ENCODE results near the gene MUS81. TPM values are rescaled to one million over a fixed set of nuclear protein-coding genes. Genes with fewer than 3 reads are reported as not detected.

MUS81 gene
- total and polyA plus RNA-seq, 9 of the 15 experiments (the other 6 are each of a cell fraction or from before 2014, with no cell fraction given) = 13.4 to 118 (median 53.7) TPM

Other genes with a start within 250 kb of the MUS81 start
Only the 7 nearest of the 26 such genes appear.
- gene SNX32, start 26.5 kb upstream of the MUS81 start, total RNA-seq (2014; rRNA removed) = not detected in 2 replicates
- not detected in 2 replicates for gene SNX32, start 26.5 kb upstream of the MUS81 start, total RNA-seq (2014; rRNA removed; fragmentation: Illumina TruSeq; extraction: Trizol)
- not detected in 2 replicates for gene SNX32, start 26.5 kb upstream of the MUS81 start, total RNA-seq (2015; rRNA removed; fragmentation: Illumina TruSeq; extraction: Trizol)
- gene SNX32, start 26.5 kb upstream of the MUS81 start, total RNA-seq (2021) = not detected in 2 replicates
- not detected in 2 replicates for gene SNX32, start 26.5 kb upstream of the MUS81 start, polyA plus RNA-seq (2011; rRNA removed)
- gene SNX32, start 26.5 kb upstream of the MUS81 start, polyA plus RNA-seq (2014; fragmentation: Illumina TruSeq; extraction: Trizol) = not detected in 2 replicates
- under 1 TPM; 0.03 TPM for gene SNX32, start 26.5 kb upstream of the MUS81 start, polyA plus RNA-seq (2014; fragmentation: Nextera tagmentation; extraction: Ambion mirVana)
- not detected in 2 replicates for gene SNX32, start 26.5 kb upstream of the MUS81 start, polyA plus RNA-seq (2014; rRNA removed)
- gene CFL1, start 2.3 kb upstream of the MUS81 start, total RNA-seq (2014; rRNA removed) = 1,045 and 1,321 TPM in 2 replicates
- gene CFL1, start 2.3 kb upstream of the MUS81 start, total RNA-seq (2014; rRNA removed; fragmentation: Illumina TruSeq; extraction: Trizol) = 570 and 664 TPM in 2 replicates
- 851 and 860 TPM in 2 replicates for gene CFL1, start 2.3 kb upstream of the MUS81 start, total RNA-seq (2015; rRNA removed; fragmentation: Illumina TruSeq; extraction: Trizol)
- 891 and 919 TPM in 2 replicates for gene CFL1, start 2.3 kb upstream of the MUS81 start, total RNA-seq (2021)
- gene CFL1, start 2.3 kb upstream of the MUS81 start, polyA plus RNA-seq (2011; rRNA removed) = 632 and 770 TPM in 2 replicates
- gene CFL1, start 2.3 kb upstream of the MUS81 start, polyA plus RNA-seq (2014; fragmentation: Illumina TruSeq; extraction: Trizol) = 1,101 and 1,325 TPM in 2 replicates
- gene CFL1, start 2.3 kb upstream of the MUS81 start, polyA plus RNA-seq (2014; fragmentation: Nextera tagmentation; extraction: Ambion mirVana) = 100 to 1,000 TPM; 105 to 222 TPM
- gene CFL1, start 2.3 kb upstream of the MUS81 start, polyA plus RNA-seq (2014; rRNA removed) = 859 and 956 TPM in 2 replicates
- gene EFEMP2, start 12.4 kb downstream of the MUS81 start, total RNA-seq (2014; rRNA removed) = 0.64 and 0.86 TPM in 2 replicates
- gene EFEMP2, start 12.4 kb downstream of the MUS81 start, total RNA-seq (2014; rRNA removed; fragmentation: Illumina TruSeq; extraction: Trizol) = 0.07 and 0.32 TPM in 2 replicates
- 0.57 and 0.58 TPM in 2 replicates for gene EFEMP2, start 12.4 kb downstream of the MUS81 start, total RNA-seq (2015; rRNA removed; fragmentation: Illumina TruSeq; extraction: Trizol)
- gene EFEMP2, start 12.4 kb downstream of the MUS81 start, total RNA-seq (2021) = 1.6 and 2.6 TPM in 2 replicates
- 2.0 and 3.9 TPM in 2 replicates for gene EFEMP2, start 12.4 kb downstream of the MUS81 start, polyA plus RNA-seq (2011; rRNA removed)
- 0.74 and 1.1 TPM in 2 replicates for gene EFEMP2, start 12.4 kb downstream of the MUS81 start, polyA plus RNA-seq (2014; fragmentation: Illumina TruSeq; extraction: Trizol)
- gene EFEMP2, start 12.4 kb downstream of the MUS81 start, polyA plus RNA-seq (2014; fragmentation: Nextera tagmentation; extraction: Ambion mirVana) = under 1 TPM in 1 of 2 experiments, not detected in 1; 0.13 TPM
- 2.9 TPM in 2 replicates for gene EFEMP2, start 12.4 kb downstream of the MUS81 start, polyA plus RNA-seq (2014; rRNA removed)
- gene CTSW, start 19.4 kb downstream of the MUS81 start, total RNA-seq (2014; rRNA removed) = not detected in 2 replicates
- not detected in 2 replicates for gene CTSW, start 19.4 kb downstream of the MUS81 start, total RNA-seq (2014; rRNA removed; fragmentation: Illumina TruSeq; extraction: Trizol)
- gene CTSW, start 19.4 kb downstream of the MUS81 start, total RNA-seq (2015; rRNA removed; fragmentation: Illumina TruSeq; extraction: Trizol) = not detected in 2 replicates
- not detected in 2 replicates for gene CTSW, start 19.4 kb downstream of the MUS81 start, total RNA-seq (2021)
- 0.05 TPM in 1 of 2 replicates, not detected in the other for gene CTSW, start 19.4 kb downstream of the MUS81 start, polyA plus RNA-seq (2011; rRNA removed)
- not detected in 2 replicates for gene CTSW, start 19.4 kb downstream of the MUS81 start, polyA plus RNA-seq (2014; fragmentation: Illumina TruSeq; extraction: Trizol)
- under 1 TPM in 1 of 2 experiments, not detected in 1; 0.04 TPM for gene CTSW, start 19.4 kb downstream of the MUS81 start, polyA plus RNA-seq (2014; fragmentation: Nextera tagmentation; extraction: Ambion mirVana)
- not detected in 2 replicates for gene CTSW, start 19.4 kb downstream of the MUS81 start, polyA plus RNA-seq (2014; rRNA removed)
- gene FIBP, start 28.0 kb downstream of the MUS81 start, total RNA-seq (2014; rRNA removed) = 77.2 and 98.5 TPM in 2 replicates
- 36.8 and 44.6 TPM in 2 replicates for gene FIBP, start 28.0 kb downstream of the MUS81 start, total RNA-seq (2014; rRNA removed; fragmentation: Illumina TruSeq; extraction: Trizol)
- 45.8 and 46.8 TPM in 2 replicates for gene FIBP, start 28.0 kb downstream of the MUS81 start, total RNA-seq (2015; rRNA removed; fragmentation: Illumina TruSeq; extraction: Trizol)
- gene FIBP, start 28.0 kb downstream of the MUS81 start, total RNA-seq (2021) = 51.1 and 54.0 TPM in 2 replicates
- gene FIBP, start 28.0 kb downstream of the MUS81 start, polyA plus RNA-seq (2011; rRNA removed) = 58.8 and 69.4 TPM in 2 replicates
- gene FIBP, start 28.0 kb downstream of the MUS81 start, polyA plus RNA-seq (2014; fragmentation: Illumina TruSeq; extraction: Trizol) = 48.6 and 62.8 TPM in 2 replicates
- gene FIBP, start 28.0 kb downstream of the MUS81 start, polyA plus RNA-seq (2014; fragmentation: Nextera tagmentation; extraction: Ambion mirVana) = 10 to 100 TPM; 41.2 to 46.2 TPM
- 79.2 and 82.8 TPM in 2 replicates for gene FIBP, start 28.0 kb downstream of the MUS81 start, polyA plus RNA-seq (2014; rRNA removed)
- 138 and 161 TPM in 2 replicates for gene CCDC85B, start 30.2 kb downstream of the MUS81 start, total RNA-seq (2014; rRNA removed)
- gene CCDC85B, start 30.2 kb downstream of the MUS81 start, total RNA-seq (2014; rRNA removed; fragmentation: Illumina TruSeq; extraction: Trizol) = 0.26 and 0.29 TPM in 2 replicates
- 6.2 and 11.7 TPM in 2 replicates for gene CCDC85B, start 30.2 kb downstream of the MUS81 start, total RNA-seq (2015; rRNA removed; fragmentation: Illumina TruSeq; extraction: Trizol)
- gene CCDC85B, start 30.2 kb downstream of the MUS81 start, total RNA-seq (2021) = 64.4 and 74.8 TPM in 2 replicates
- gene CCDC85B, start 30.2 kb downstream of the MUS81 start, polyA plus RNA-seq (2011; rRNA removed) = 6.8 and 7.9 TPM in 2 replicates
- gene CCDC85B, start 30.2 kb downstream of the MUS81 start, polyA plus RNA-seq (2014; fragmentation: Illumina TruSeq; extraction: Trizol) = 0.30 and 1.9 TPM in 2 replicates
- gene CCDC85B, start 30.2 kb downstream of the MUS81 start, polyA plus RNA-seq (2014; fragmentation: Nextera tagmentation; extraction: Ambion mirVana) = under 1 TPM; 0.14 to 0.29 TPM
- 92.3 TPM in 2 replicates for gene CCDC85B, start 30.2 kb downstream of the MUS81 start, polyA plus RNA-seq (2014; rRNA removed)
- 18.6 and 21.3 TPM in 2 replicates for gene FOSL1, start 40.0 kb downstream of the MUS81 start, total RNA-seq (2014; rRNA removed)
- 4.6 and 6.2 TPM in 2 replicates for gene FOSL1, start 40.0 kb downstream of the MUS81 start, total RNA-seq (2014; rRNA removed; fragmentation: Illumina TruSeq; extraction: Trizol)
- 10.0 and 12.4 TPM in 2 replicates for gene FOSL1, start 40.0 kb downstream of the MUS81 start, total RNA-seq (2015; rRNA removed; fragmentation: Illumina TruSeq; extraction: Trizol)
- gene FOSL1, start 40.0 kb downstream of the MUS81 start, total RNA-seq (2021) = 26.1 and 28.7 TPM in 2 replicates
- 5.3 and 9.0 TPM in 2 replicates for gene FOSL1, start 40.0 kb downstream of the MUS81 start, polyA plus RNA-seq (2011; rRNA removed)
- gene FOSL1, start 40.0 kb downstream of the MUS81 start, polyA plus RNA-seq (2014; fragmentation: Illumina TruSeq; extraction: Trizol) = 26.9 and 39.6 TPM in 2 replicates
- gene FOSL1, start 40.0 kb downstream of the MUS81 start, polyA plus RNA-seq (2014; fragmentation: Nextera tagmentation; extraction: Ambion mirVana) = 1 to 10 TPM; 3.5 to 4.2 TPM
- gene FOSL1, start 40.0 kb downstream of the MUS81 start, polyA plus RNA-seq (2014; rRNA removed) = 16.3 and 16.9 TPM in 2 replicates